Measurements from ENCODE around the gene CCDC106.

The CCDC106 gene

GRCh38 chr19:55650602-55651230 lies 2.7 kb downstream of the CCDC106 start:
- DNase-seq (ENCODE audit: low spot score): no peak

DNA sequence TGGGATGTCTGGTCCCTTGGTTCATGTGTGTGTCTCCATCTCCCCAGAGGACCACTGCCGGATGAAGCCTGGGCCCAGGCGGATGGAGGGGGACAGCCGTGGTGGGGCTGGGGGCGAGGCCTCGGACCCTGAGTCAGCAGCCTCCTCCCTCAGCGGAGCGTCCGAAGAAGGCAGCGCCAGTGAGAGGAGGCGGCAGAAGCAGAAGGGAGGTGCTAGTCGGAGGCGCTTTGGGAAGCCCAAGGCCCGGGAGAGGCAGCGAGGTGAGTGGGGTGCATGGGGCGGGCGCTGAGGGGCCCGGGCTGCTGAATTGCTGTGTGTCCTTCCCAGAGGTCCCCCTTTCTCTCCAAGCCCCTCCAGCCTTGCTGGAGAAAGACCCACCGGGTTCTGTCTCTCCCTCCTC lies 3.2 kb downstream of the CCDC106 start:
- no peak for DNase-seq (ENCODE audit: low spot score)

- DNase-seq (ENCODE audit: low spot score): no peak
These were observed 4.5 kb downstream of the CCDC106 start for GRCh38 chr19:55652311-55653128.

DNA sequence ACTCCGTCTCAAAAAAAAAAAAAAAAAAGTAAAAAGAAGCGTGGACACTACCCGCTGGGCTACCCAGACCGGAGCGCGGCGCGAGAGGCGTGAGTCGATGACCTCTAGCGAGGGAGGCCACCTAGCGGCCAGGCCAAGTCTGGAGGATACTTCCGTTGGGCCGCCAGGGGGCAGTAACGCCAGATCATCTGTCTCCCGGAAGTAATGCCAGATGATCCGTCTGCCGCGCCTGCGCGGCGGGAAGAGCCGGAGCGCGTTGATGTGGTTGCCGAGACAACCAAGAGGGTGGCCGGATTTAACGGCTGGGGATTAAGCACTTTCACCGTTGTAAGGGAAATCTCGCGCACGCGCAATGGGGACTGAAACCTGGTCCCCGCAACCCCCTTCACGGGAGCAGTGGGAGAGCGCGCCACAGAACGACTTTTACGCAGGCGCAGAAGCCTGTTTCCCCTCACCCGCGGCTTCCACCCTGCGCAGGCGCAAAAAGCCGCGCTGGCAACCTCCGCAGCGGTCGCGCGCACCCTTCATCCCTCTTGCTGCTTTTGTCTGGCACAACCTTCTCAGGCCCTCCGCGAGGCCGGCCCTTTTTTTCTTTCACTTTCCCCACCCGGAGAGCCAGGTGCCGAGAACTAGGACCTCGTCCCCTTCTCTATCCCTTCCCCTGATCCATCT lies 5.8 kb downstream of the CCDC106 start:
- DNase-seq (ENCODE audit: low spot score): peak; percentile 99

GRCh38 chr19:55654323-55654867 lies 6.4 kb downstream of the CCDC106 start:
- DNase-seq (ENCODE audit: low spot score): peak; percentile 100

- peak; percentile 97 for DNase-seq (ENCODE audit: low spot score)
These were observed 7.0 kb downstream of the CCDC106 start, which contains the start of gene U2AF2 for GRCh38 chr19:55654868-55655647. Gene U2AF2 (plus strand): TSS chr19:55655035. CDS start chr19:55655105, 70 bp downstream.

DNA sequence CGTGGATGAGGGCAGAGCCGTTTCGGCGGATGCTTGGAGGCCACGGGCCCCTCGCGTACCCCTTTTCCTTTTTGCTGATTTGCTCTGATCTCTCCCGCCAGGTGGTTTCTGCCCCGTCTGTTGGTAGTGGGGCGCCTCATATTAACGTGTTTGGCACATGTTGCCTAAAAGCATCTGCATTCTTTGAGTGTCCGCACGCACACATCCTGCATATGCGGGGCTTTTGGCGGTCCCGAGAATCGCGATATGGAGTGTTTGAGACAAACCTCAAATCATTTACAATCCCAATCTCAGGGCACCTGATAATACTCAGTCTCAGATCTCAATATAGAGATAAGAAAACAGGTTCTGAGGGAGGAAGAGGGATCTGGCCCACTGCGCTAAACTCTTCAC lies 7.6 kb downstream of the CCDC106 start:
- no peak for DNase-seq (ENCODE audit: low spot score)

GRCh38 chr19:55656552-55656951 lies 8.5 kb downstream of the CCDC106 start:
- no peak for DNase-seq (ENCODE audit: low spot score)

GRCh38 chr19:55656988-55657747 lies 9.2 kb downstream of the CCDC106 start:
- DNase-seq (ENCODE audit: low spot score): no peak

- DNase-seq (ENCODE audit: low spot score): no peak
These were observed 10.9 kb downstream of the CCDC106 start for GRCh38 chr19:55658846-55659459.

DNA sequence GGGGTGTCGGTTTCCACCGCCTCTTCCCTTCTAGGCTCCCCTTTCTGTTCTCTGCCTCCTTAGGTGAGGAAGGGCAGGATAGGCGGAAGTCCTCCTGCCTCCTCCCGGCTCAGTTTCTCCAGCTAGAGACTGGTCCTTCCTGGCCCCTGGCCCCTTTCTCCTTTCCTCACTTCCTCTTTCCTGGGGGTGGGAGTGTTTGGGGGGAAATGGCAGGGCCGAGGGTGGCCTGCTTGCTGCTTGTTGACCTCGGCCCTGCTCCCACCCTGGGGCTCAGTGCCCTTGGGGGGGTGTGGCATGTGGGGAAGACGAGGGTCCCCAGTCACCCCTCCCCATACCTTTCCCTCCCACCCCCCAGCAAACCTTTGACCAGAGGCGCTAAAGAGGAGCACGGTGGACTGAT lies 11.8 kb downstream of the CCDC106 start:
- no peak for DNase-seq (ENCODE audit: low spot score)

DNA sequence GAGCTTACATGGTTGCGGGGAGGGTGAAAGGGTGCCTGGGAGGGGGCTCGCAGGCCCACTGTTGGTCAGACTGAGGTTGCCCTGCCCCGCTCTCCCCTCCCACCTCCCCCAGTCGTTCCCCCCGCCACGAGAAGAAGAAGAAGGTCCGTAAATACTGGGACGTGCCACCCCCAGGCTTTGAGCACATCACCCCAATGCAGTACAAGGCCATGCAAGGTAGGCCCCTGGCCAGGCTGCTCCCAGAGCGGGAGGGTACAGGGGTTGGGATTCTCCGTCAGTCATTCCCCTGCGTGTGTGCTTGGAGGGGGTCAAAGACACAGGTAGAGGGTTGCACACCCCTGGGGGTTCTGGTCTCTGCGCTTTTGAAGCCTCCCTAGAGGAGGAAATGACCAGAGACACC lies 12.4 kb downstream of the CCDC106 start:
- DNase-seq (ENCODE audit: low spot score): no peak

DNA sequence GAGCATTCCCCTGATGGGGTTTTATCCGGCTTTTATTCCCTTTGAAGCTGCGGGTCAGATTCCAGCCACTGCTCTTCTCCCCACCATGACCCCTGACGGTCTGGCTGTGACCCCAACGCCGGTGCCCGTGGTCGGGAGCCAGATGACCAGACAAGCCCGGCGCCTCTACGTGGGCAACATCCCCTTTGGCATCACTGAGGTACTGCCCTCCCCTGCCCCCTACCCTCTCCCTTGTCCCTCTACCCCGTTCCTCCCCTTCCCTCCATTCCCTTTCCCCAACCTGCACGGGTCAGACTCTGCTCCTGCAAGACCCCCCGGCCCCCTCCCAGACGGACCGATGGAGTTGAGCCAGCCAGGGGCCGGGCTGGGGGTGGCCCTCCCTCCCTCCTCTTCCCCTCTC lies 13.0 kb downstream of the CCDC106 start:
- no peak for DNase-seq (ENCODE audit: low spot score)

GRCh38 chr19:55661826-55662225 lies 13.8 kb downstream of the CCDC106 start:
- no peak for DNase-seq (ENCODE audit: low spot score)

DNA sequence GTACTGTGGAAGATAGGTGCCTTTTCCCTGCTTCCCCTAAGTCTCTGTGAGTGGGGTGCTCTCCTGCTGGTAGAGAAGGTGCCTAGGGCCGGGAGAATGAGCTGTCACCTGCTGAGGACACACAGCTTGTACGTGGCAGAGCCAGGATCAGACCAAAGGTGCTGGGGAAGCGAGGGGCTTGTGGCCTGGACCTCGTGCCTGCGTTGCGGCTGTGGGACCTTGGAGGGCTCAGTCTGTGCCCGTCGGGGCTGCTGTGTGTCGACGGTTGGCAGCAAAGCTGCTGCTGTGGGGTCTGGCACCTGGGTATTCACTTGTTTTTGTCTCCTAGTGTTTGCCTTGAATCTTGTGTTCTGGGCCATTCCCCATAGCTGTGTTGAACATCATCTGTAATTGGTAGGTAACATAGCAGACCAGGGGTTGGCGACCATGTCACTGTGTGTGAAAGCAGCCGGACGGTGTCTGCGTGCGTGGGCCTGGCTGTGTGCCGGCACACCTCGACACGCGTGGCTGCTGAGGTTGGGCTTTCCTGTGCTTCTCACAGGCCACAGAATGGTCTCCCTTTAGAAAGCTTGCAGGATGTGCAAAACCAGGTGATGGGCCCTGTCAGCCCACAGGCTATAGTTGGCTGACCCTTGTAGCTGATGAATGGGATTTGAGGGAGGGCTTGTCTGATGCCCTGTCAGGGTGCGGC lies 16.0 kb downstream of the CCDC106 start:
- no peak for DNase-seq (ENCODE audit: low spot score)

- no peak for DNase-seq (ENCODE audit: low spot score)
These were observed 18.5 kb downstream of the CCDC106 start for GRCh38 chr19:55666343-55667005.

- no peak for DNase-seq (ENCODE audit: low spot score)
These were observed 19.0 kb downstream of the CCDC106 start for GRCh38 chr19:55667006-55667381.

- DNase-seq (ENCODE audit: low spot score): no peak
These were observed 19.5 kb downstream of the CCDC106 start for GRCh38 chr19:55667511-55667910.

DNA sequence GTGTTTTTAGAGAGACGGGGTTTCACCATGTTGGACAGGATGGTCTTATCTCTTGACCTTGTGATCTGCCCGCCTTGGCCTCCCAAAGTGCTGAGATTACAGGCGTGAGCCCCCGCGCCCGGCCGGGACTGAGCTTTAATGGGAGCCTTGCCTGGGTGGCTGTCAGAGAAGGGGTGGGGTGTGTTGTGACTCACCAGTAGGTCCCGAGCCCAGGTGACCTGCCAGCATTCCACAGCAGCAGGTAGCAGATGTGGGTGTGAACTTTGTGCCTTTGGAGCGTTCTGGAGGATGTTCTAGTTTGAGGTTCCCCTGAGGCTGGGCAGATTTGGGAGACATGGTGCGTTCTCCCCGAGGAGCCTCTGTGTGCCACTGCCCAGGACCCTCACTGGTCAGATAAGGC lies 19.9 kb downstream of the CCDC106 start:
- DNase-seq (ENCODE audit: low spot score): no peak
